ENCODE results near the gene PCNX1.
A peak's percentile ranks its signal among the peaks of the same experiment; 100 is the strongest.

GRCh38 chr14:70972107-70972976, 65.1 kb downstream of the PCNX1 start:
- TF ChIP-seq CTCF (IDR thresholded peaks at IDR 0.05; ENCODE audit: poor library complexity) (peak; percentile 93), EZH2 (IDR thresholded peaks at IDR 0.05; ENCODE audit: borderline replicate concordance) (no peak)

All from hepatocyte (in vitro differentiated cells).